Measurements from ENCODE around the gene HLA-DMB. TPM values are rescaled to one million over a fixed set of nuclear protein-coding genes. Genes with fewer than 3 reads are reported as not detected.

Gene HLA-DMB
- total RNA-seq, 1 experiment from 2014 or later, result 1.7 TPM

GRCh38 chr6:32941214-32941768, 463 bp upstream of the HLA-DMB start:
- Histone ChIP-seq H2AK5ac (ENCODE audit: insufficient read length, low read length) (no peak overlapping the region), H2BK120ac (ENCODE audit: low read depth, low read length, poor library complexity, severe bottlenecking) (no peak overlapping the region), H3K14ac (ENCODE audit: insufficient read depth, low read length) (no peak overlapping the region), H4K20me1 (ENCODE audit: control insufficient read depth, insufficient read depth, insufficient read length) (peaks cover 2% of the 10 kb centered on the region), H2BK5ac (ENCODE audit: insufficient read length, low read length) (no peak overlapping the region), H2BK12ac (ENCODE audit: insufficient read length, low read depth, low read length) (no peak overlapping the region), H3K9ac (ENCODE audit: extremely low read depth, insufficient read length, low read length) (no peak overlapping the region), H3K56ac (ENCODE audit: insufficient read length, low read depth, low read length) (no peak overlapping the region), H3K9me3 (ENCODE audit: control insufficient read depth, low read depth, low read length) (no peaks in the 10 kb centered on the region), H3K4ac (ENCODE audit: low read depth, low read length) (no peak overlapping the region), H3K79me1 (ENCODE audit: insufficient read depth, low read depth, low read length, poor library complexity, severe bottlenecking) (no peaks in the 10 kb centered on the region), H3K27ac (ENCODE audit: insufficient read length, low read depth, low read length) (no peak overlapping the region), H3K4me1 (ENCODE audit: insufficient read depth, low read length) (no peaks in the 10 kb centered on the region), H2AFZ (ENCODE audit: low read length) (peak overlapping the region; percentile 87), H4K8ac (replicated peaks; ENCODE audit: insufficient read length, low read depth, low read length) (no peak overlapping the region), H3K27me3 (ENCODE audit: insufficient read depth, low read length) (no peaks in the 10 kb centered on the region), H2BK20ac (ENCODE audit: low read depth, low read length, poor library complexity, severe bottlenecking) (no peak overlapping the region), H3K4me2 (ENCODE audit: insufficient read depth, insufficient read length, low read length) (peak overlapping the region; percentile 43), H3K79me2 (ENCODE audit: insufficient read depth, low read length) (no peaks in the 10 kb centered on the region), H3K23ac (ENCODE audit: insufficient read length, low read depth, low read length) (no peak overlapping the region), H2BK15ac (ENCODE audit: low read depth, low read length) (no peak overlapping the region), H4K91ac (ENCODE audit: insufficient read length, low read depth, low read length) (no peak overlapping the region), H4K5ac (ENCODE audit: insufficient read length, low read depth, low read length) (no peak overlapping the region), H3K23me2 (ENCODE audit: insufficient read length, low read depth, low read length, poor library complexity, severe bottlenecking) (no peaks in the 10 kb centered on the region), H3K18ac (ENCODE audit: insufficient read length, low read depth, low read length) (no peak overlapping the region), H3T11ph (ENCODE audit: low read length) (no peak overlapping the region)
- no peaks in the 10 kb centered on the region for H3K36me3 Mint-ChIP-seq (ENCODE audit: insufficient read depth in 1 of 3, low read depth in 3 of 3)
- no peak for DNase-seq
- H3K4me3 Mint-ChIP-seq, result no peak overlapping the region
- peaks cover 9 to 12% of the 10 kb centered on the region in 2 experiments for H3K4me1 Mint-ChIP-seq
- H3K9me3 Mint-ChIP-seq, result no peaks in the 10 kb centered on the region
- WGBS (ENCODE audit: extremely low coverage, insufficient read length, low lambda C conversion rate), result no CpG with 5 or more reads among the region's 7 CpGs
- no peak for TF ChIP-seq CTCF (conservative IDR thresholded peaks at IDR 0.05)
- H3K27me3 Mint-ChIP-seq (ENCODE audit: low read depth), result peaks cover 11% of the 10 kb centered on the region
- H3K27ac Mint-ChIP-seq, result peak overlapping the region in 1 of 3 experiments; percentile 69; a peak in 4 of 7 replicates
